ENCODE results near the gene CHMP6.

Gene CHMP6

DNA sequence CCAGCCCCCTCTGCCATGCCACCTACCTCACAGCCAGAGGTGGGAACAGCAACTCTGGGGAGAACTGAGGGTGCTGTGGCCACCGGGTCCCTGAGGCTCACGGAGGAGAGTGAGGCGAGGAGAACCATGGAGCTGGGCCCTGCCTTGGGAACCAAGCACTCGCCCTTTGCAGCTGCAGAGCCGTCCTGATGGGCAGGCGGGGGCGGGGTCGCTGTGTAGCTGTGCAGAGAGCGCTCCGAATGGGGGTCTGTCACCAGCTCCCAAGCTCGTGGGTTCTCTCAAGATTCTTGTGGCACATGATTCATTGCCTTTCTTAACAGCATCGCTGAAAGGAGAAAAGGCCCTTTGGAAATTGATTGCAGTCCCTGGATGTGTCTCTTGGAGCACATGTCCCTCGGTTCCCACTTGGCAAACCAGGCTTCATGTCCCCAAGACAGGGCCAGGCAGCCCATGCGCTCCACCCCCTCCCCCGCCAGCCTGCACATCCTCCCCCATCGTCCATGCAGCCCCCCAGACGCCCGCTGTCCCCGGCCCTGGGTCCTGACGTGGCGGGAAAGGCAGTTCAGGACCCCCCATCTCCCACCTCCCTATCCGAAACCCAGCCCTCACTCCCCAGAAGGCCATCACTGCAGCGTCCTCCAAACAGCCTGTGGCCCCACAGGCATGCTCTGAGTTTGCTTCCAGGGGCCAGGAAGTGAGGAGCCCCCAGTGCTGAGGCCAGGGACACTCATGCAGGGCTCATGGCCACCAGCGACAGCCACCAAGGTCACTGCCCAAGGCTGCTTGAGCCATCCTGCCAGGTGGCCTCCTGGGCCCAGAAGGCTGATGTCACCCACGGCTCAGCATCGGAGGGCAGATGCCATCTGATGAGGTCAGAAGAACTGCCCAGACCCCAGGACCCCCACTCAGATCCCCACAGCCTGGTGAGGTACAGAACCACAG lies 20.6 kb upstream of the CHMP6 start:
- DNase-seq (ENCODE audit: low spot score) = no peak

DNA sequence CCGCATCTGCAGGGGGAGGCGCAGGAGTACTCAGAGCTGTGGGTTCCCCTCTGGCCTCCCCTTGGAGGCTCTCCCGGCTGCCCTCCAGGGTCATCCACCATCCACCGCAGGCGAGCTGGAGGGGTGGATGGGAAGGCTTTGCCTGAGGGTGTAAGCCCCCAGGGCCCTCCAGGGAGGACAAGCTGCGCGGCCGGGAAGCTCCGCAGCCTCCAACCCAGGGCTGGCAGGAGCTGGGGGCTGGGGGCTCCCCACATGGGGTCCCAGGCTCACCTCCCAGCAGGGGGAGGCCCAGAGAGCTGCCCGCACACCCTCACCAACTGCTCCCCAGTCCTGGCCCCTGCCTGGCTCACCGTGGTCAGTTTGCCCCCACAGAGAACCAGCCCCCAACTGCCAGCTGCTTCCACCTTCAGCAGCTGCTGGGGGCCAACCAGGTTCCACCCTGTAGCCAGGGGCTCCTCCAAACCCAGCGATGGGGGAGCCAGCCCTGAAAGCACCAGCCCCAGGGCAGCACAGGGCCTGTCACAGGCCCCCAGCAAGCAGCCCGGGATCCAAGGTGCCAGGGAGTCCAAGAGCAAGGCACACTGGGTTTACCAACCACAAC lies 19.8 kb upstream of the CHMP6 start:
- DNase-seq (ENCODE audit: low spot score) = no peak

DNA sequence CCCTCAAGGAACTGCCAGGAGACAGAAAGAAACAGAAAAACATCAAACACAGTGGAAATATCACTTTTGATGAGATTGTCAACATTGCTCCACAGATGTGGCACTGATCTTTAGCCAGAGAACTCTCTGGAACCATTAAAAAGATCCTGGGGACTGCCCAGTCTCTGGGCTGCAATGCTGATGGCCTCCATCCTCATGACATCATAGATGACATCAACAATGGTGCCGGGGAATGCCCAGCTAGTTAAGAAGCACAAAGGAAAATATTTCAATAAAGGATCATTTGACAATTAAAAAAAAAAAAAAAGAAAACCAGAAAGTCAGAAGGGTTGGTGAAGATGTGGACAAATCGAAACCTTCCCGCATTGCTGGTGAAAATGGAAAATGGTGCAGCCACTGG lies 14.9 kb upstream of the CHMP6 start:
- DNase-seq (ENCODE audit: low spot score) = no peak

DNA sequence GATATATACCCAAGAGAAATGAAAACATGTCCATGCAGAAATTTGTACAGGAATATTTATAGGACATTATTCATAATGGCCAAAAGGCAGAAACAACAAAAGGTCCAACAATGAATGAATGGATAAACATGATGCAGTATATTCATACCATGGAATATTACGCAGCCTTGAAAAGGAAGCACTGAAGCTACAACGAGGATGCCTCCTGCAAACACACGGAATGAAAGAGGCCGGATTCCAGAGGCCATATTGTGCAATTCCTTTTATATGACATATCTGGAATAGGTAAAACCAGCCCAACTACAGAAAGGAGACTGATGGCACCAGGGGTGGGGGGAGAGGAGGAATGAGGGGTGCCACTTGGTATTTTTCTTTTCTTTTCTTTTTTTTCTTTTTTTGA lies 14.5 kb upstream of the CHMP6 start:
- DNase-seq (ENCODE audit: low spot score) = no peak

DNA sequence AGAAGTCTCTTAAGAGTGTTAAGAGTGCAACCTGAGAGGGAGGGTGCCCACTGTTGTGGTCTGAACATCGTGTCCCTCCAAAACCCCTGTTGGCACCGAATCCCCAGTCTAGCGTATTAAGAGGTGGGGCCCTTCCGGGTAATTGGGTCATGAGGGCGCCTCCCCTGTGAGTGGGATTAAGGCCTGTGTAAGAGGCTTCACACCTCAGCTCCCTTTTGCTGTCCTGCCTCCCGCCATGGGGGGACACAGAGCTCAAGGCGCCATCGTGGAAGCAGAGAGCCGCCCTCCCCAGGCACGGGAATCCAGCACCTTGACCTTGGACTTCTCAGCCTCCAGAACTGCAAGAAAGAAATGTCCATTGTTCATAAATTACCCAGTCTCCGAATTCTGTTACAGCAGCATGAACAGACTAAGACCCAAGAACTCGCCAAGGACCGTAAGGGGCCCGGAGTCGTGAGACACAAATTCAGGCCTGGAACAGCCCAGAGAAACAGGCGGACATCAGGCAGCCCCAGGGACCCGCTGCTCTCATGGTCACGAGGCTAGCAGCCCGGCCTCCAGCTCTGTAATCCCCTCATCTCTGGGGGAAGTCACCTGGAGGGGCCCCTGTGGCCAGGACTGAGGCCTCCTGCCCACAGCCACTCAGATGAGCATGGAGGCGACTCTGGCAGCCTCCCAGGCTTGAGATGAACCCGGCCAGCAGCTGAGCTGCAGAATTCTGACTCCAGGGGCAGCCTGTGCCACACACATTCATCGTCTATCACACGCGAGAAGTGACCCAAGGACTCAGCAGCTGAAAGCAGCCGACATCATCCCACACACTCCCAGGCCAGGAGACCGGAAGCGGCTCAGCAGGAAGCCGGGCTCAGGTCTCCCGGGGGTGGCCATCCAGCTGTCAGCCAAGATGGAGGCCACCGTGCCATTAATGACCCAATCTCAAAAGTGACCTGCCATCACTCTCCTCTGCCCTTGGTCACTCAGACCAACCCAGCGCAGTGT lies 12.8 kb upstream of the CHMP6 start:
- DNase-seq (ENCODE audit: low spot score) = peak; percentile 60

DNA sequence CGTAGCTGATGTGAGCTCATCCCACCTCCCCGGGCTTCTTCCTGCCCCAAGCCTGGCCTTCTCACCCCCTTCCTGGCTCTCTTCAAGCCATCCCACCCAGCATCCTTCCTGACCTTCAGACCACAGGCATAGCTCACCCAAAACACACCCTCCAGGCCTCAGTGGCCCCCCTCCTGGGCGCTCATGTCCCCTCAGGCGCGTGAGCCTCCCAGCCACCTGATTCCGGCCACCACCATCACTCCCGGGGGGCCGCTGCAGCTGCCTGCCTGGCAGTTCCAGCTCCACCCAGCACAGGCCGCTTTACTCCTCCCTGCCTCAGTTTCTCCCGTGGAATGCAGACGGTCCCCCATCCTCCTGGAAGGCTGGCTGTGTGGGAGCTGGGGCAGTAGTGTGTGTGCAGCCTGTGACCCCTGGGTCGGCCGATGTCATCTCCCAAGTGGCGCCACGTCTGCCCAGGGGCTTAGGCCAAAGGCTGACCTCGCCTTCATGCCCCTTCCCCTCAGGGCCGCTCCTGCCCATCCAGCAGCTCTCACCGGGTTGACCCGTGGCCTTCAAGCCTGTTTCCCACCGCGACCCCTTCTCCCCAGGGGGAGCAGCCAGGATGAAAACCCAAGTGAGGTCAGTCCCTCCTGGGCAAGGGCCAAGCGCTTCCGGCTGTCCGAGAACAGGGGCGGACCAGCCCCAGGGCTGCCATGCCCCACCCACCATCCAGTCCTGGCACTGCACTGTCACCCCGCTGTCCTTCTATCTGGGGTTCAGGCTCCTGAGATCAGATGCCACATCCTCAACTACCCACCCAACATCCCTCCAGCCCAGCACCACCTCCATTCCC lies 11.9 kb upstream of the CHMP6 start:
- no peak for DNase-seq (ENCODE audit: low spot score)

DNA sequence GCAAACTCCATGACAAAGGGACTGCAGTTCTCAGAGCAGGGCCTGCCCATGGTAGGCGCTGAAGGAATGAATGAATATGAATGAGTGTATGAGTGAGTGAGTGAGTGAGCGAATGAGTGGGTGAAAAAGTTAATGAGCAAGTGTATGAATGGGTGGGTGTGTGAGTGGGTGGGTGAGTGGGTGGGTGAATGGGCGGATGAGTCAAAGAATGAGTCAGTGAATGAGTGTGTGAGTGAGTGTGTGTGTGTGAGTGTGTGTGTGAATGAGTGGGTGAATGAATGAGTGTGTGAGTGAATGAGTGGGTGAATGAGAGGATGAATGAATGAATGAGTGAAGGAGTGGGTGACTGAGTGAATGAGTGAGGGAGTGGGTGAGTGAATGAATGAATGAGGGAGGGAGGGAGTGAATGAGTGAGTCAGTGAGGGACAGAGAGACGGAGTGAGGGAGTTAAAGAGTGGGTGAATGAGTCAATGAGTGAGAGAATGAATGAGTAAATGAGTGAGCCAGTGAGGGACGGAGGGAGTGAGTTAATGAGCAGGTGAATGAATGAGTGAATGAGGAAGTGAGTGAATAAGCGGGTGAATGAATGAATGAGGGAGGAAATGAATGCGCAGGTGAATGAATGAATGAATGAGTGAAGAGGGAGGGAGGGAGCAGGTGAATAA lies 11.1 kb upstream of the CHMP6 start:
- no peak for DNase-seq (ENCODE audit: low spot score)

DNA sequence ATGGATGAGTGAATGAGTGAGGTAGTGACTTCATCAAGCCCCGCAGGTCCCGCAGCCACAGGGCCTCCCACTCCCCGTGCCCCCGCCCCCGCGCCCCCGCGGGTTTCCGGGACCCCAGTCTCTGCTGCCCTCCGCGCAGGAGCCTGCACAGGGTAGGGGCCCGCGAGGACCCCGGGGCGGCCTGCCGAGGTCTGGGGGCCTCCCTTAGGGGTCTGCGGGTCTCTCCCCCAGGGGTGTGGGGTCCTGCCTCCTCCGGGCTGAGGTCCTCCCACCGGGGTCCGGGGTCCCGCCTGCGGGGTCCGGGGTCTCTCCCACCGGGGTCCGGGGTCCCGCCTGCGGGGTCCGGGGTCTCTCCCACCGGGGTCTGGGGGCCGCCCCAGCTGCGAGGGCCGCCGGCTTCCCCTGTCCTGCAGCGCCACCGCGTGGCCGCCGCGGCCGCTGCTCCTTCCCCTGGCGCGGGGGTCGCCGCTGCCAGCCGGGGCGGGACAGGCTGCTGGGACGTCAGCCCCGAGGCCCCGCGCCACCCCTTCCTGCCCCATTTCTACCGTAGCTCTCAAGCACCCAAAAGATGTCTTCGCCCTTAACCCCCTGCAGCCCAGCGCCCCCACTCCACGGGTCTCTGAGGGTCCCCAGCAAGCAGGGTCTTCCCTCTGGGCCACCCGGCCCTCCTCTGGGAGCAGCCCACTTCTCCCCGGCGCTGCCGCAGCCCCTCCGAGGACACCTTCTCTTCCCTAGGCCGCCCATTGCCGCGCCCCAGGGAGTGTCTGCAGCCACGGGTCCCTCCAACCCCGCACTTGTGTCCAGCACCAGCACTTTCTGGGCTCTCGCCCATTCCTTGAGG lies 10.4 kb upstream of the CHMP6 start:
- no peak for DNase-seq (ENCODE audit: low spot score)

DNA sequence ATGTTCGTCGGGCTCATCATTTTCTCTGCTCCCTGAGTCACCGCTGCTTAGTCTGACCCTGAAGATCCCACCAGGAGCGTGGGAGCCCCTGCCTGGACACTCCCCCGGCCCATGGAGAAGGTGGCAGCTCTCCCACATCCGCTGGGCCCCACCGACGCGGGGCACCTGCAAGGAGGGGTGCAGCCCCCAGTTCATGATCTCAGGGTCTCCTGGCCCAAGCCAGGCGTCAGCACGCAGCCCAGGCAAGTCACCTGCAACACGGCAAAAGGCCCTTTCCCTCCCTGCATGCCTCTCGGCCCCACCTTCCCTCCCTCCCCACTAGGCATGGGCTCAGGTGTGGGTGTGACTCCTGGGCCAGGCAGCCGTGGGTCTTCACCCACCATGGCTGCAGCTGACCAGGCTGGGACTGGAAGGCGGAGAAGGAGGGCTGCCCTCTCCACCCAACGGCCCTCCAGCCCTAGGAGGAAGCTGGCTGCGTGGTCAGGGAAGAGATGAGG lies 9.7 kb upstream of the CHMP6 start:
- no peak for DNase-seq (ENCODE audit: low spot score)

DNA sequence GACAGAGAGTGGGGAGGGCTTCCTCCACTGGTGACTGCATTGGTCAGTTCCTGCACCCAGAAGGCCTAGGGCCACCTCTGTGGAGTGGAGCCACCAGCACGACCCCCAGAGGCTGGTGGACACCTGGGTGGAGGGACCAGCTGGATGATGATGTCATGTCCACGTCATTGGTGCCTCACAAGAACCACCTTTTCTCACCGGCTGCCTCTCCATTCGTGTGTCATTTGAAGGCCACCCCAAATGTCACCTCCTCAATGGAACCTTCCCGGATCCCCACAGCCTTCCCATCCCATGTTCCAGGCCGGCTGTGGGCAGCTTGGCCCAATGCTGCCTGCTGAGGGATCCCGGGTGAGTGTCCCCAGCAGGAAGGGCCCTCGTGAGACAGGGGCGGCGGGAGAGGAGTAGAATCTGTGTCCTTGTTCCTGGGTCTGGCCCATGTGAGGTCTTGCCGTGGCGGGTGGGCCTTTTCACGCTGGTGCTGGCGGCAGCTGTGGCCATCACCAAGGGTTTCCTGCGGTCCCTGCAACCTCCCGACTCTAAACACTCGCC lies 9.1 kb upstream of the CHMP6 start:
- DNase-seq (ENCODE audit: low spot score) = no peak

DNA sequence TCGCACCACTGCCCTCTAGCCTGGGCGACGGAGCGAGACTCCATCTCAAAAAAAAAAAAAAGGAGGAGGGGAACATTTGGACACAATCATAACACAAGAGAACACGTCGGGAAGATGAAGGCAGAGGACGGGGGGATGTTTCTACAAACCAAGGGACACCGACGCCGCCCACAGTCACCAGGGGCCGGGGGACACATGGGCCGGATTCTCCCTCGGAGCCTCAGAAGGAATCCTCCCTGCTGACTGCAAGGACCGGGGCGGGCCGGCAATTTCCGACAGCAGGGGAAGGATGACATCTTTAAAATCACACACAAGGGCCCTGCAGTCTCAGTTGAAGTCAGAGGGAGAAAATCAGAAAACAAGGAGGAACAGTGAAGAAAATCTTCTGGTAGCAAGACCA lies 8.1 kb upstream of the CHMP6 start:
- DNase-seq (ENCODE audit: low spot score) = no peak

DNA sequence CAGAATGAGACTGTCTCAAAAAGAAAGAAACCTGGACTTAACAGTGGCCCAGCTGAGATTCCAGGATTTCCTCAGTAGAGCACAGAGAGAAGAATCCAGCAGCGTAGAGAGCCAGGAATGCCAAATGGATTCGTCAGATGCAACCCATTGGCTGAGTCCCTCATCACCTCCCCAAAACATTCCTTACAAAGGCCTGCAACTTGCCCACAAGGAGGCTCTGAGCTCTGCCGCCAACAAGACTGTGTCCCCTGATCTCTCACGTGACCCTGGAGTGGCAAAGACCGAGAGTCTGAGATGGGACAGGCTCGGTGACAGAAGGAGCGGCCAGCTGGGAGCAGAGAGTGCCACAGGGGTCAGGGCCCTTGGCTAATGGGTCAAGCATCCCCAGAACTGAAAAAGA lies 6.9 kb upstream of the CHMP6 start:
- peak; percentile 43 for DNase-seq (ENCODE audit: low spot score)

DNA sequence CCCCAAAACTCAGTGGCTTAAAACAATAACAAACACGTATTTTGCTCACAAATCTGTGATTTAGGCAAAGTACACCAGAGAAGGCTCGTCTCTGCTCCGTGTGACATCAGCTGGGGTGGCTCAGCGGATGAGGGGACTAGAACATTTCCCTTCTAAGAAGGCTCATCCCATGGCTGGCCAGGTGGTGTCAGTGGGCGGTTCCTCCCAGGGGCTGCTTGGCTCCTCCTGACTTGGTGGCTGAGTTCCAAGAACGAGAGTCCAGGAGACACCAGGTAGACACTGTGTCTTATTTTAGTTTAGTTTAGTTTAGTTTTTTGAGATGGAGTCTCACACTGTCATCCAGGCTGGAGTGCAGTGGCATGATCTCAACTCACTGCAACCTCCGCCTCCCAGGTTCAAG lies 5.6 kb upstream of the CHMP6 start:
- DNase-seq (ENCODE audit: low spot score) = no peak

DNA sequence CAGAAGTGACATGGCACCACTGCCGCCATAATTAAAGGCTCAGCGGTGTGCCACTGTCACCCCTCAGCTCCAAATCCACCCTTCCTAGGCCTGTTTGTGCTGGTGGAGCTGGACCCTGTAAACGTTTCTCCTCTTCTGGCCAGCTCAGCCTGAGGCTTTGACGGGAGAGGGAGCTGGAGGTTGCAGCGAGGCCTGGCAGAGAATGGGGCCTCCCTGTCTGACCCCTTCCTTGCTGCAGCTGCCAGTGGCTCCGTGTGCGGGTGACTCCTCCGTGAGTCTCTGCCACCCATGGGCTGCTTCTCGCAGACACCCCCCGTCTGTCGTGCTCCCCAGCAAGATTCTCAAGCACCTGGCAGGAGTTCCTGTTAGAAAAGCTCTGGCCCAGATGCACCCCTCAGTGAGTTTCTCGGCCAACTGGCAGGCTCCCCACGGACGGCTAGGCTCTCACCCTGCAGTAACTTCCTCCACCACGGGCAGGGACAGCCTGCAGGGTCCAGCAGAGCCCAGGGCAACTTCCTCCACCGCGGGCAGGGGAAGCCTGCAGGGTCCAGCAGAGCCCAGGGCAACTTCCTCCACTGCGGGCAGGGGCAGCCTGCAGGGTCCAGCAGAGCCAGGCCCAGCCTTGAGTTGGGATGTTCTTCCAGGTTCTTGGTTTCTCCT lies 4.7 kb upstream of the CHMP6 start:
- DNase-seq (ENCODE audit: low spot score) = no peak

DNA sequence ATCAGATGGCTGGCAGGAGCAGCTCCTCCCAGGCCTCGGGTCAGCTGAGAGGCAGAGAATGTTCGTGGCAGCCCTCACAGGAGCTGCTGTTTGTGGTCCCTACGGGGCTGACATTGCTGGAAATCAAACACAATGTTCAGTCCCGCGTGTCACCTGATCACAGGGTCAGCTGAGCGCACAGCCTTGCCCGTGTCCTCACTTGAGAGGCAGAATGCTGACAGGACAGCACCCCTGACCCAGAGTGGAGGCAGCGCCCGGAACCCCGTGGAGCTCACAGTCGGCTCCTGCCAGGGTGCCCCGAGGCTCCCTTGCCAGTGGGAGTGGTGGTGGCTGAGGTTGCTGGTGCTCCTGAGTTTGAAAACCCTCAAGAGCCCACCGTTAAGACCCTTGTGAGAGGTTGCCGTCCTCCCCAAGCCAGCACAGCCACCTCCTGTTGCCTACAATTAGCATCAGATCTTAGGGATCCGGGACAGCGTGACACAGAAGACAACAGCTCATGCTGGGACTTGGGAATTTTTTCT lies 3.6 kb upstream of the CHMP6 start:
- no peak for DNase-seq (ENCODE audit: low spot score)

DNA sequence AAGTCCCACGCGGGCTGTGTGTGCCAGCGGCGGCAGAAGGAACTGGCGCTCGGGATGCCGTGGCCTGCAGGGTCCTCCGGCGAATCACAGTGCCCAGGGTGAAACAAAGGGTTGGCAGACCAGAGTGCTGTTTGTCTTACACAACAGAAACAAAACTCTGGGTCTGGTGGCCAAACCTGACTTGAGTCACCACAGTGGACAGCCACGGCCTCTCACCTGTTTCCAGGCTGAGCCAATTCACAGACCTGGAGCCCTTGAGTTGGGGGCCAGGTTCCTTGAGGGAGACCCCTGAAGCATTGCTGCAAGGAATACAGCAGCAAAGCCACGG lies 2.1 kb upstream of the CHMP6 start:
- no peak for DNase-seq (ENCODE audit: low spot score)

DNA sequence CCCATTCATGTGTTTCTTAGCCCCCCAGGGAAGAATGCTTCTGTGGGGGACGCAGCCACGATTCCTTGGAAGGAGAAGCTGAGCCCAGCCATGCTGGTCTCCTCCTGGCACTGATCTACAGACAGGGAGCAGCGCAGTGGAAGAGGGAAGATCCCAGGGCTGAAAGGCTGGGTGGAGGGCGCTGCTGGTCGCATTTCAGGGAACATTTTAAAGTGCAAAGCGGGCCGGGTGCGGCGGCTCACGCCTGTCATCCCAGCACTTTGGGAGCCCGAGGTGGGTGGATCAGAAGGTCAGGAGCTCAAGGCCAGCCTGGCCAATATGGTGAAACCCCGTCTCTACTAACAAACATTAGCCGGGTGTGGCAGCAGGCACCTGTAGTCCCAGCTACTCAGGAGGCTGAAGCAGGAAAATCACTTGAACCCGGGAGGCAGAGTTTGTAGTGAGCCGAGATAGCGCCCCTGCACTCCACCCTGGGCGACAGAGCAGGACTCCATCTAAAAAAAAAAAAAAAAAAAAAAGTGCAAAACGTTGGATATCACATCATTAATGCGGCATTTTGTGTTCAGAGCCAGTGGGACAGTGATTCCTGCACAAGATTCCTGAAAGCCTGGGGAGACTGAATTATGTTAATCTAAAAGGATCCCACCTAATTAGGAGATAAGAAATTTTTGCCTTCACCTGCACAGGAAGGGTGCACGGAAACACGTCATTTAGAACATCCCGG lies 558 bp upstream of the CHMP6 start:
- DNase-seq (ENCODE audit: low spot score) = no peak
